K562 (cell line): ENCODE data around the gene ABR. TPM values are rescaled to one million over a fixed set of nuclear protein-coding genes. Genes with fewer than 3 reads are reported as not detected.

Experiments
- ATAC-seq: fragments of 200-7000 bp; cut with Tn5 transposase; 3 replicates; pipeline ENCODE4 v1.9.1; 2020; ENCODE audit warnings: moderate library complexity
- BruUV-seq: library from RNA; stranded (reverse); fragments of 400-500 nt; replicated peaks from 2 replicates; lab custom pipeline; 2021; lab: Mats Ljungman, UMichigan
- CTCF ChIA-PET: fragments of 300-600 bp; formaldehyde crosslinking; extraction: SDS; loops from one replicate; lab custom pipeline; 2021; ENCODE audit warnings: low intra/inter-chr PET ratio; lab: Yijun Ruan, JAX
- POLR2A ChIA-PET: fragments of 300-600, 350-650 bp; sonication (Branson Sonifier 250); formaldehyde crosslinking; extraction: SDS; loops from one replicate; lab custom pipeline; 2021; ENCODE audit warnings: antibody characterized with exemption, inconsistent platforms; lab: Yijun Ruan, JAX
- DNase-seq, 4 experiments: peaks; one replicate each; pipeline versions ENCODE4 v3.0.0 to v3.0.0-alpha.2; 2011 to 2018; ENCODE audit warnings: low spot score in 3 of 4, mixed read lengths in 3 of 4; ENCODE audit errors: extremely low read depth in 1 of 4
- FAIRE-seq: peaks from 2 replicates; lab custom pipeline; 2011; peaks lifted over from hg19 to GRCh38; lab: Jason Lieb, UNC
- H2AFZ ChIP-seq: 2 replicates; pipeline ENCODE4 v1.6.0; 2011; ENCODE audit warnings: low read depth, low read length, control low read depth, inconsistent platforms
- H3K27ac ChIP-seq: fragments of 200-600 bp; 3 replicates; pipeline ENCODE4 v1.8.0; 2011; ENCODE audit warnings: low read depth, mild to moderate bottlenecking, control low read depth, inconsistent platforms, low read length, moderate library complexity, mixed read lengths; ENCODE audit errors: extremely low read depth
- H3K27me3 ChIP-seq, 2 experiments: fragments of 300-600 bp in 1 of 2; 2 replicates in 1 of 2; 3 replicates in 1 of 2; pipeline versions ENCODE4 v1.6.0 to v1.8.0; 2011; ENCODE audit warnings: inconsistent platforms in 2 of 2, low read length in 2 of 2, mild to moderate bottlenecking in 1 of 2, mixed read lengths in 1 of 2, moderate library complexity in 1 of 2; ENCODE audit not compliant: control insufficient read depth in 2 of 2, insufficient read depth in 2 of 2
- H3K36me3 ChIP-seq: fragments of 300-600 bp; 3 replicates; pipeline ENCODE4 v1.8.0; 2011; ENCODE audit warnings: mild to moderate bottlenecking, low read length, inconsistent platforms; ENCODE audit not compliant: control insufficient read depth, insufficient read depth
- H3K4me1 ChIP-seq, 2 experiments: fragments of 200-600 bp in 1 of 2; replicated peaks in 1 of 2; 2 replicates in 1 of 2; 3 replicates in 1 of 2; pipeline versions ENCODE4 v1.5.1 to v1.8.0; 2011; ENCODE audit warnings: inconsistent platforms in 2 of 2, low read length in 2 of 2, mild to moderate bottlenecking in 1 of 2, mixed read lengths in 1 of 2, moderate library complexity in 1 of 2; ENCODE audit not compliant: control insufficient read depth in 2 of 2, insufficient read depth in 2 of 2
- H3K4me2 ChIP-seq: 2 replicates; pipeline ENCODE4 v1.6.1; 2011; ENCODE audit warnings: low read length, control low read depth, inconsistent platforms, mixed read lengths; ENCODE audit not compliant: insufficient read depth
- H3K4me3 ChIP-seq: fragments of 200-600 bp; sonication (generic), shearing (Covaris generic); 2 replicates; pipeline ENCODE4 v1.5.1; 2016; ENCODE audit warnings: control low read depth, inconsistent platforms
- H3K79me2 ChIP-seq: fragments of 200-600 bp; 3 replicates; pipeline ENCODE4 v1.8.0; 2011; ENCODE audit warnings: low read length, inconsistent platforms; ENCODE audit not compliant: control insufficient read depth, insufficient read depth
- H3K9ac ChIP-seq, 2 experiments: 2 replicates each; pipeline versions ENCODE4 v1.6.0 to v1.6.1; 2011; ENCODE audit warnings: low read depth in 2 of 2, low read length in 2 of 2, control low read depth in 1 of 2, inconsistent platforms in 1 of 2, mild to moderate bottlenecking in 1 of 2, mixed read lengths in 1 of 2; ENCODE audit not compliant: insufficient read depth in 1 of 2
- H3K9me1 ChIP-seq: one replicate; pipeline ENCODE4 v1.6.0; 2011; ENCODE audit warnings: inconsistent platforms, mild to moderate bottlenecking, low read length, moderate library complexity; ENCODE audit not compliant: control insufficient read depth, insufficient read depth
- H3K9me3 ChIP-seq: replicated peaks from 2 replicates; pipeline ENCODE4 v1.5.1; 2011; ENCODE audit warnings: low read depth, low read length, inconsistent platforms; ENCODE audit not compliant: control insufficient read depth, insufficient read depth
- H4K20me1 ChIP-seq: replicated peaks from 2 replicates; pipeline ENCODE4 v1.6.1; 2011; ENCODE audit warnings: low read length, inconsistent platforms, mixed read lengths; ENCODE audit not compliant: control insufficient read depth, insufficient read depth
- ELF1 ChIP-seq: fragments of 200-800 bp; sonication (Bioruptor generic); IDR thresholded peaks from 2 replicates; pipeline ENCODE4 v1.6.1; 2016; ENCODE audit warnings: missing genetic modification characterization, missing compliant biosample characterization
- FOXJ2 ChIP-seq: fragments of 200-800 bp; sonication (Bioruptor generic); IDR thresholded peaks from 2 replicates; pipeline ENCODE4 v1.6.1; 2016; ENCODE audit warnings: missing genetic modification characterization, missing compliant biosample characterization
- HNRNPLL ChIP-seq: fragments of 200-400 bp; formaldehyde crosslinking; IDR thresholded peaks from 2 replicates; pipeline ENCODE4 v1.6.1; 2017; ENCODE audit warnings: low read length, low read depth, mild to moderate bottlenecking; ENCODE audit not compliant: poor library complexity, severe bottlenecking
- NR2C2 ChIP-seq, 2 experiments: fragments of 200-800 bp in 1 of 2; sonication (Bioruptor generic) in 1 of 2; sonication (generic) in 1 of 2; formaldehyde crosslinking in 1 of 2; IDR thresholded peaks; 2 replicates each; pipeline versions ENCODE4 v1.6.1 to v1.8.0; 2016 to 2022; ENCODE audit warnings: mild to moderate bottlenecking in 1 of 2, missing compliant biosample characterization in 1 of 2, missing genetic modification characterization in 1 of 2, missing genetic modification reagents in 1 of 2
- PML ChIP-seq: IDR thresholded peaks from 2 replicates; pipeline ENCODE4 v1.6.1; 2012; ENCODE audit warnings: low read length, inconsistent platforms
- SMAD1 ChIP-seq: fragments of 150-350 bp; IDR thresholded peaks from 2 replicates; pipeline ENCODE4 v1.6.1; 2014; ENCODE audit warnings: low read length, low read depth; ENCODE audit not compliant: partially characterized antibody
- WGBS: fragments of 100-300 bp; shearing (Covaris generic); methylation state at CpG from one replicate; pipeline ENCODE4 v1.1.6; 2016; ENCODE audit warnings: low coverage, mixed read lengths; ENCODE audit not compliant: insufficient coverage; ENCODE audit errors: missing lambda C conversion rate; 5-methylcytosine and 5-hydroxymethylcytosine counted together
- in situ Hi-C: fragments of 300-500 bp; cut with MboI; formaldehyde crosslinking; loops from 4 replicates; pipeline ENCODE4 v1.15.0; 2018; ENCODE audit warnings: inconsistent platforms, mixed read lengths
- intact Hi-C: fragments of 100-400 bp; cut with micrococcal nuclease; formaldehyde crosslinking; loops from 2 replicates; pipeline ENCODE4 v1.14.2; 2022
- polyA plus RNA-seq, 8 experiments: library from polyadenylated mRNA; depleted of rRNA in 4 of 8; stranded (reverse) in 5 of 8; unstranded in 3 of 8; fragments of >200 nt; fragmentation: Nextera tagmentation in 2 of 8; fragmentation: Illumina TruSeq in 1 of 8; extraction: Ambion mirVana in 2 of 8; extraction: Trizol in 1 of 8; gene quantifications; 2 replicates each; pipeline versions ENCODE4 v1.2.1 to v1.2.3, GENCODE V29; 2011 to 2014; ENCODE audit warnings: inconsistent platforms in 1 of 8, missing spikeins in 1 of 8
- total RNA-seq, 7 experiments: library from RNA; depleted of rRNA in 6 of 7; stranded (reverse); fragments of >200 nt in 6 of 7; fragmentation: Illumina TruSeq in 2 of 7; extraction: Trizol in 2 of 7; gene quantifications; 2 replicates each; pipeline versions ENCODE4 v1.2.1 to v1.2.3, GENCODE V29; 2011 to 2021; ENCODE audit warnings: low replicate concordance in 1 of 7
- TF ChIP-seq, protein P1 (sequence below): sonication (generic); formaldehyde crosslinking; IDR thresholded peaks from 2 replicates; pipeline ENCODE4 v1.8.1; 2023; ENCODE audit warnings: mild to moderate bottlenecking, missing genetic modification reagents

ABR gene
- total and polyA plus RNA-seq, 9 of the 15 experiments (the other 6 are each of a cell fraction or from before 2014, with no cell fraction given) = 0.07 to 1.6 (median 0.37) TPM; not detected in 1

DNA sequence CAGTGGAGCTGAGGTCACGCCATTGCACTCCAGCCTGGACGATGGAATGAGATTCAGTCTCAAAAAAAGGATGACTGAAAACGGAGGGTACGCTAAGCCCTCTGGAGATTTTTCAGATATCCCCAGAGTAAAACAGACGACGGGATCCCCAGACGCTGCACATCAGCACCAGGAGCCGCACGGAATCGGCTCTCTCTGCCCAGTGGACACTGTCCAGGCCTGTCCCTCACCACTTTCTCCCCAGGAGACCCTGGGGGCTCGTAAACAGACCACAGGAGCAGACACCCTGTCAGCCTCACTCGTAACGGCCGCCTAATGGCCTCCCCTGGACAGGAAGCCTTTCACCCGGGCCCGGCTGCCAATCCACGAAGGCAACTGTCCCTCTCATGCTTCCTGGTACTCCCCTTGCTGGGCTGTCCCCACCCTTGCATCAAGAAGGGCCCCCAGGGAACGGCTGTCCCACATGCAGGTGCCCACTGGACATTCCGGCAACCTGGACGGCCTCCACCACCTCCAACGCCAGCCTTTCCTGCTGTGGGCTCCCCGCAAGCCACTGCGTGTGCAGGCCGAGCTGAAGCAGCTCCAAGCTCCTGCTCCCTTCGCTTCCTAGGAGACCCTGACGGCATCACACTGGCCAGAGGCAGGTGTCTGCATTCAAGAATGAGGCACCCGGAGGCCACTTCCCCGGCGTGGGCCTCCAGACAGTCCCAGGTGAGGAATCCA lies 108.5 kb downstream of the ABR start:
- Histone ChIP-seq H3K79me2 (no peaks in the 10 kb centered on the region), H3K36me3 (no peaks in the 10 kb centered on the region), H3K27ac (no peak overlapping the region), H3K9me3 (no peaks in the 10 kb centered on the region), H3K9ac (no peak overlapping the region), H3K9me1 (no peaks in the 10 kb centered on the region), H3K4me2 (no peak overlapping the region), H3K4me1 (peaks cover 0 to 3% of the 10 kb centered on the region in 2 experiments; a peak in 2 of 5 replicates), H3K4me3 (no peak overlapping the region), H3K27me3 (peaks cover 19 to 58% of the 10 kb centered on the region in 2 experiments; a peak in 4 of 5 replicates), H2AFZ (no peak overlapping the region), H4K20me1 (no peaks in the 10 kb centered on the region)
- ATAC-seq (no peak), DNase-seq (no peak), FAIRE-seq (no peak)
- in situ Hi-C loops = no loop called here
- intact Hi-C loops = no loop called here
- CTCF ChIA-PET = no interaction called here
- 2% methylated on average over 25 of the region's 29 CpGs for WGBS
- TF ChIP-seq PML = no peak
- no peak for TF ChIP-seq SMAD1
- POLR2A ChIA-PET = no interaction called here
- BruUV-seq = no TSS peak

GRCh38 chr17:1070411-1070810 lies 109.4 kb downstream of the ABR start:
- Histone ChIP-seq H3K79me2 (no peaks in the 10 kb centered on the region), H3K9ac (no peak overlapping the region; a peak in 1 of 4 replicates), H3K36me3 (no peaks in the 10 kb centered on the region), H4K20me1 (no peaks in the 10 kb centered on the region), H3K4me1 (peaks cover 0 to 3% of the 10 kb centered on the region in 2 experiments; a peak in 2 of 5 replicates), H3K4me3 (no peak overlapping the region), H3K9me1 (no peaks in the 10 kb centered on the region), H3K27me3 (peaks cover 19 to 54% of the 10 kb centered on the region in 2 experiments; a peak in 4 of 5 replicates), H3K4me2 (no peak overlapping the region), H2AFZ (no peak overlapping the region), H3K27ac (no peak overlapping the region), H3K9me3 (no peaks in the 10 kb centered on the region)
- ChIA-PET POLR2A (no interaction called here), CTCF (no interaction called here)
- ATAC-seq (no peak), DNase-seq (no peak), FAIRE-seq (no peak)
- no TSS peak for BruUV-seq
- in situ Hi-C loops (no loop called here), intact Hi-C loops (no loop called here)
- WGBS = under 1% methylated on average over 20 of the region's 21 CpGs
- no peak for TF ChIP-seq NR2C2 (CRISPR knock-in tag; IDR thresholded peaks at IDR 0.05)
- TF ChIP-seq NR2C2 (tag; IDR thresholded peaks at IDR 0.05) = no peak
- TF ChIP-seq HNRNPLL = no peak
- no peak for TF ChIP-seq FOXJ2 (tag)
- no peak for TF ChIP-seq ELF1 (tag)
- TF ChIP-seq, protein P1, sequence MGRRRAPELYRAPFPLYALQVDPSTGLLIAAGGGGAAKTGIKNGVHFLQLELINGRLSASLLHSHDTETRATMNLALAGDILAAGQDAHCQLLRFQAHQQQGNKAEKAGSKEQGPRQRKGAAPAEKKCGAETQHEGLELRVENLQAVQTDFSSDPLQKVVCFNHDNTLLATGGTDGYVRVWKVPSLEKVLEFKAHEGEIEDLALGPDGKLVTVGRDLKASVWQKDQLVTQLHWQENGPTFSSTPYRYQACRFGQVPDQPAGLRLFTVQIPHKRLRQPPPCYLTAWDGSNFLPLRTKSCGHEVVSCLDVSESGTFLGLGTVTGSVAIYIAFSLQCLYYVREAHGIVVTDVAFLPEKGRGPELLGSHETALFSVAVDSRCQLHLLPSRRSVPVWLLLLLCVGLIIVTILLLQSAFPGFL = no peak
